HG02885 (cell line): ENCODE results near the gene MEF2C.
A peak's percentile ranks its signal among the peaks of the same experiment; 100 is the strongest.

Source experiments
- ATAC-seq: cut with Tn5 transposase; IDR thresholded peaks from one replicate; pipeline ENCODE4 v1.9.1; 2021; ENCODE audit warnings: mild to moderate bottlenecking; ENCODE audit not compliant: unreplicated experiment, poor library complexity

MEF2C gene

DNA sequence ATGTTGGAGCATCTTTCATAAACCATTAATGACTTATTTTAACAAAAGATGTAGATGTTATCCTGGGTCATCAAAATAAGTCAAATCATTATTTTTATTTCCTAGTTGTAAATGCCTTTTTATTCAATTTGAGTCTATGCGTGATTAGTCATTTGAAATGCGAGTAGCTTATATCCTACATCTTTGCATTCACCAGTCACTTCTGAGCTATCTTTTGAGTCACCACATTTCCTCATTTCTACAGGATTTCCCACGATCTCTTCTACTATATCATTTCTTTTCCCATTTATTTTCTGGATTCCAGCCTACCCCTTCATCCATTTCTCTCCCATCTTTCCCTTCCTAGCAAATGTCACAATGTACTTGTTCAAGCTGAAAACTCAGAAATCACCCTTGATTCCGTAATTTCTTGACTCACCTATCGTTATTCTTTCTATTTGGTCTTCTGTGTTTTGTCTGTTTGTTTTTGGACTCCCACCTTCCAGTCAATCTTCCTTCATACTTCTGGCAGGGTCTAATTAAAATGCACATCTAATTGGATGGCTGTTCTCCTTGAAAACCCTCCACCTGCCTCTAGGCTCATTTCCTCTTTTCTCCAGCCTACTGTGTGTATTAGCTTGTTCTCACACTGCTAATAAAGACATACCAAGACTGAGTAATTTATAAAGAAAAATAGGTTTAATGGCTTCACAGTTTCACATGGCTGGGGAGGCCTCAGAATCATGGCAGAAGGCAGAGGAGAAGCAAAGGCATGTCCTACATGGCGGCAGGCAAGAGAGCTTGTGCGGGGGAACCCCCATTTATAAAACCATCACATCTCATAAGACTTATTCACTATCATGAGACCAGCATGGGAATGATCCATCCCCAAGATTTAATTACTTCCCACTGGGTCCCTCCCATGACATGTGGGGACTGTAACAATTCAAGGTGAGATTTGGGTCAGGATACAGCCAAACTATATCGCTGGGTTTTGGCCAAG lies 112.4 kb downstream of the MEF2C start:
- no peak for ATAC-seq

DNA sequence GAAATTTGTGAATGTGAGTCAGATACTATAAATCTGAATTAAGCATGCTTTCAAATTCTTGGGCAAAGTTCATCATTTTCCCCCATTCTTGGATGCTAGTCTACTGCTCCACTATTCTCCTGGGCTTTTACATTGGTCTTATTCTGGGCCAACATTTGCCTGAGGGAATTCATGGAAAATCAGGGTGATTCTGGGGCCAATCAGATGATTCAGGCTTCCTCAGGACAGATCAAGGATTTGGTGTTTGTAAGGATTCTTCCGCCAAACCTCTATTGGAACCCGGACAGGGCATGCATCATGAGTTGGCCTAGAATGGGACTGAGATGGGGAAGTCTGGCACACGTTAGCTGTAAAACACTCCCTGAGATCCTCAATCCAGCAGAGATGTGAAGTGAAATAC lies 113.8 kb downstream of the MEF2C start:
- no peak for ATAC-seq

DNA sequence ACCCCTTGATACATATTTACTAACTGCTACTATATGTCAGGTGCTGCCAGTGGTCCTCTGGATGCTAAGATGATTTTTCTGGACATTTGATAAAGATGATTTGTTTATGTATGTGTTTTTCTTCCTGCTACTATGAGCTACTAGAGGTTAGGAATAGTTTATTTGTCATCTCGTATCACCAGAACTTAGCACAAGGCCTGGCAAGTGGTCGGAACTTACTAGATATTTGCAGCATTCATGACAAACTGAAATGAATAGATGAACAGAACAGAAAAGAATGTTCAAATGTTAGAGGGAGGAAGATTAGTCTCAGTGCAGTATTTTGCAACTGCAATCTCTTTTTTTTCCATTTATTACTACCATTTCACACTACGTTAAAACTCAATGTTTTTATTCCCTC lies 114.6 kb downstream of the MEF2C start:
- ATAC-seq = no peak

DNA sequence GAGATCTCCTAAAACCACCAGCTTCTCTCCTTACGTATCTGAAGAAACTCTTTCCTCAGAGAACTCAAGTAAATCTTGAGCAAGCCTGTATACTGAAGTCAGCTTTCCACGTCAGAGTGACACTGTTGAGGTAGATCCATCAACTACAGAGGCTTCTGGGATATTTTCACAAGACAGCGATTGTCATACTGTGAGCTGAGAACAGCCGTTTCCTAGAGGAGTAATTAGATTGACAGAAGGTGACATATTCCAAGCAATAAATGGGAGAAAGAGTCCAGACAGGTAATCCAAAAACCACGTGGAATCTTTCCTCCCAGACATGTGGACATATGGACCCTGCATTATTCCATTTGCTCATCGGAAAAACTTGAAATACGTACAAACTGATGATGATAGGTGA lies 117.2 kb downstream of the MEF2C start:
- no peak for ATAC-seq

DNA sequence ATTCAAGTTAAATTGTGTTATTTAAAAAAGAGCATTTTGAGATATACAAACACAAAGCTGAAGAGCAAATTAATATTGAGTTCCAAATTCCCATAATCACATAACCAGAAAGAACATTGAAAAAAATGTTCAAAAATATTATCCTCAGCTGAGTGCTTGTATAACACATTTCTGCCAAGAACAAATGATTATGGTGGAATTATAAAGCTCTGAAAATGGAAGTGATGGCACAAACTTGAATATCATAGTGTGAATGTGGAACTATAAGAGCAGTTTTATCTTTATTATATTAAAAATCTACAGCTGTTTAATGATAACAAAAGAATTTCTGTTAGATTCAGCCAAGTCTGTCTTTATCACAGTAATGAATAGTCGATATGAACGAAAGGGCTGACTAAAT lies 117.8 kb downstream of the MEF2C start:
- ATAC-seq = no peak

DNA sequence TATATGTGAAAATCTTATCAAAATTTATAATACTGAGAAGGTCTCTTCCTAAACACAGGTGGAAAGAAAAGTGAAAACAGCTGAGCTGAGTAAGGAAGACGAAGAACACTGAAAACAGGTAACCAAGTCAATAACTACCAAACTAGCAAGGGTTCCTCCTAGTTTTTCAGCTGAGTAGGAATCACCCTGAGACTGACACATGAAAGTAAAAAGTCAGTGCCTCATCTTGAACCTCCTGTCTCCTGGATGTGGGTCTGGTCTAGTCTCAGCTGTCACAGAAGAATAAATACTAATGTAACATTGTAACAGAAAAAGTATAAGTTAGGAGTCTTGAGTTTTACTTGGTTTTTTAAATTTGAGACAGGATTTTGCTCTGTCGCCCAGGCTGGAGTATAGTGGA lies 121.0 kb downstream of the MEF2C start:
- ATAC-seq = no peak

DNA sequence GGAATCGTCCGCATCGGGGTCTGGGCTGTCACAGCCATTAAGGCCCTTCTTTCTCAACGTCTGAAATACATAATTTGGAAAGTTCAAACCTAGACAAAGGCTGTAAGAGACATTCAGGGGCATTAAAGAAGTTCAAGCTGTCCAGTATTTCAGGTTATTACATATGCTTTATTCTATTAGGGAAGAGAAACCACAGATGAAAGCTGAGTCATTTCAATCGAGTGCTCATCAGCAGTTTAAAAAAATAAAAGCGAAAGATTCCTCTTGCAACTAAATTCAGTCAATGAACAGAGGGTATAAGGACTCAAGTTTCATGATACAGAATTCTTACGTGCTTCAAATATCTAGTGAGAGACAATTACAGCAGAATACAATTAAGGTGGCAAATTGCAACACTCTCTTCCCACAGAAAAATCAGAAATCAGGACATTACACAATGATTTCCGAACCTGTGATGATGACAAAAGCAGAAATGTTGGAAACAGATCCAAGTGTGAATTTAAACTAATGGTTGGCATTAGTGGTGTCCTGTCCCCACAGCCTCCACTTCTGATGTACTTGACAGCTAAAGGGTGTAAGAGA lies 121.6 kb downstream of the MEF2C start:
- peak; percentile 49 for ATAC-seq

DNA sequence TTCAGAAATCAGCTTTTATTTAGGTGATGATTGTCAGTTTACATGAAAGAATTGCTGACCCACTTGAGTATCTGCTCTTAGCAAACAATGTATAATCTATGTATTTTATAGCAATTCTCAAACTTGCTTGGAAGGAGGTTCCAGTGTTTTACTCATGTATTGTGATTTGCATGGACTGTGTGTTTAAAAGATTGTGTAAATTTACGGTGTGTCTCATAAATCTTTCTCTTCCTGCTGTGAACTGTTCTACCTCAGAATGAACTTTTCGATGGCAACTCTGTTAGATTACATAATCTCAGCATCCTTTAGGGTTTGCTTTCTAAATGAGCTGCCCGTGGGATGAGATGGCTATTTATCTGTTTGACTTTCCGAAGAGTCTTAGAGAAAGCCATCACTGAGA lies 122.5 kb downstream of the MEF2C start:
- no peak for ATAC-seq

DNA sequence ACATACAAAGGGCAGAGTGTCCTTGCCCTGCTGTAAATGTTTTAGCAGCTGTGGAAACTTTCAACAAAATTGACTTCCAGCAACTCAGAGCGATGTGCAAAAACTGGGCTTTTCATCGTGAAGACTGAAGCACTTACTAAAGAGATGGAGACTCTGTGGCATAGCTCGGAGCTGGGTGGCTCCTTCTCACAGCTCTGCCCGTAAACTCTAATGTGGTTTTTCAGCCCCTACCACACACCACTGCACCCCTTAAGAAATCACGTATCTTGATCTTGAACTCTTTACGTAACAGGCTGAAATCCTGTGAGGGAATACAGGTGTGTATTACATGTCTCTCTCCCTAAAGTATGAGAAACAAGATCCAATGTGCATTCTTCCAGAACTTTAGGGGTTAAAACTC lies 124.4 kb downstream of the MEF2C start:
- ATAC-seq = no peak

DNA sequence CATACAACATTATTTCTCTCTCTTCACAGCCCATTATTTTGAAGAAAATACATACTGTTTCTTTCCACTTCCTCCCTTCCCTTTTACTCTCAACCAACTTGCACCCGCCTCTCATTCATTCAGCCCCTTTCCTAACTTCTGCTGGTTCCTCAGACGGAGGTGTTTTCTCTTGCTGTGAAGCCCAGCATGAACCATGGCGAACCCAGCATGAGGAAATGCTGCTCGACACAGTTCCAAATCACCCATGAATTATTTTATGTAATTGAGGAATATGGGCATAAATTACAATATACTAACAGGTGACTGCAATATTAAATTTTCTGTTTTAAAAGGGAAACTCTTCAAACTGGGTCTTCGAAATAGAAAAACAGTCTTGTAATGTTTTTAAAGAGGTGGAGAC lies 124.8 kb downstream of the MEF2C start:
- ATAC-seq = no peak

DNA sequence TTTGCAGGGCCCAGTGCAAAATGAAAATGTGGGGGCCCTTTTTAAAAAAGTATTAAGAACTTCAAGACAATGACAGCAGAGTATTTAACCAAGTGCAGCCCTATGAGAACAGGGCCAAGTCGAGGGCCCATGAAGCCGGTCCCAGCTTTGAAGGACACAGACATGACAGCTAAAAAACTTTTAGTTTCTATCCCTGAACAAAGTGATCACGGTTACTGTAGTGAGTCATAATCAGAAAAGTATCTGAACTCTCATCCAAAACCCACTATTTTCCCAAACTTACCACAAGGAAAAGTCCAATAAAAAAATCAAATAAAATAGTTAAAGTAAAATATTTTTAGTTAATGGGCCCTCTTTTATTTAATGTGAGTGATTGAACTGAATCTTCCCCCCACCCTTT lies 126.0 kb downstream of the MEF2C start:
- ATAC-seq = peak; percentile 53

DNA sequence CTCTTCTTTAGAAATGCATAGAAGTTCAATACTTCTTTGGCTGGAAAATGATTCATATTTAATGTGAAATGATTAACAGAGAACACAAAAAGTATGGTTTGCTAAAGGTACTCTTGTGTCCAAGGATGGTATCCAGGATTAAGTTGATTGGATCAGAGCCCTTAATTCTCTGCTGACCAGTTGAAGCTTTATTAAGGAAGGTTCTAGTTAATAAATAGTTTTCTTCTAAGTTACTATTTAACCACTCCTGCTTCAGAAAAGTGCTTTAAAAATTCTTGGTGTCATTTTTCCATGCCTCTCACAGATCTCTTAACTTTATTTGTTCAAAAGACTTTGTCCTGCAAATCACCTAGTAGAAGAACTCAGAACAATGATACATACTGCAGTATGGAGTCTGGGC lies 134.3 kb downstream of the MEF2C start:
- no peak for ATAC-seq

DNA sequence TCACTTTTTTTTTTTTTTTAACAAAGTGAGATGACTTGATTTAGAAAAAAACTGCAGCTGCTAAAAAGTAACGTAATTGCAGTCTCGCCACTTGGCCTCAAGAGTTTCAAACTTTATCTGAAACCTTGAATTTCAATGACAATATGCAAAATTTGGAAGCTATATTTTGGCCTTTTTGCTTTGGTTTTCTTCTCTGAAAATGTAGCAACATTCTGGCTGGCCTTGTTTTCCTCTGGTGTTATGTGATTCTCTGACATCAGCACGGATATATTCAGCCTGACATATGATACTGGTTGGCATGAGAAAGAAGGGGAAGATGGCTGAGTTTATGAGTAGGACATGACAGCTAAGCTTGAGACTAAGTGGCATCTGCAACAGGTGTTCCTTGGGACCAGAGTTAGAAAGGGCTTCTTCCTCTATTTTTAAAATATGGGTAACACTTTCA lies 136.5 kb downstream of the MEF2C start:
- peak; percentile 69 for ATAC-seq

DNA sequence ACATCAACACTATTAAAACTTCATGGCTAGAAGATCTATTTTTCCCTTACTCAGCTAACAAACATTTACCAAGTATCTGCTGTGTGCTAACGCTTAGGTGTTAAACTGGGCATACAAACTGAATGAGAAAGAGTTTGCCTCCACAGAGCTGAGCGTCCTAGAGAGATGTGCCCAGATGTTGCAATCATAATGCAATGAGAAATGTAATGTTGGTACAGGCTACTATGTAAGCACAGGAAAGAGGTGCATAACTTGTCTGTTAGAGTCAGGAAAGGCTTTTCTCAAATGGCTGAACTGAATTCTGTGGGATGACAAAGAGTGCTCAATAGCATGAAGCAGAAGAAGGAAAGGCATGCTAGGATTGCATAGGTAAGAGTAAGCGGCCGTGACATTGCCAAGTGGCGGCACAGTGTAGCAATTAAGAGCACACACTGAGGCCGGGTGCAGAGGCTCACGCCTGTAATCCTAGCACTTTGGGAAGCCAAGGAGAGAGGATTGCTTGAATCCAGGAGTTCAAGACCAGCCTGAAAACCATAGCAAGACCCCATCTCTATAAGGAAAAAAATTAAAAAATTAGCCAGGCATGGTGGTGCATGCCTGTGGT lies 137.8 kb downstream of the MEF2C start:
- no peak for ATAC-seq

DNA sequence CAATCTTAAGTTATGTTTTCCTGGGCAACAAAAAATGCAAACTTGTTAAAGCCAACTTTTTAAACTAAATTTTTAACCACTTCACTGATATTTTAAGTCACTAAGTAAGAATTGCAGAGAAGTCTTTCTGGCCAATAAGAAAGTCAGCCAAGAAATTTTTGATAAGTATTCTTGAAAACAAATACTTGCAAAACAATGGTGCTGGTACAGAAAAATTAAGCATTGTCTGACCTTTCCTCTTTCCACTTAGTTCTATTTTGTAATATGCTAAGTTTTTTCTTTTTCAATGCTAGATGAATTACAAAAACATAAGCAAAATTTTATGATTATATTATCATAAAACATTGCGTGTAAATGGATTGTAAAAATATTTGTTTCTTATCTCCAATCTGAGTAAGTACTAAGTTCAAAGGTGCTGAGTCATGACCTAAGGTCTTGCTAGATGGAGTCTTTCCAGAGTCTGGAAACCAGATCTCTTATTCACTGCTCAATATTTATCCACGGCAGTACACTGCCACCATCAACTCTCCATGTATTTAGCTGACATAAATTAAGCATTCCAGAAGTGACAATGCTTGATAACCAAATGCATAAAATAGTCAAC lies 139.7 kb downstream of the MEF2C start:
- ATAC-seq = no peak

DNA sequence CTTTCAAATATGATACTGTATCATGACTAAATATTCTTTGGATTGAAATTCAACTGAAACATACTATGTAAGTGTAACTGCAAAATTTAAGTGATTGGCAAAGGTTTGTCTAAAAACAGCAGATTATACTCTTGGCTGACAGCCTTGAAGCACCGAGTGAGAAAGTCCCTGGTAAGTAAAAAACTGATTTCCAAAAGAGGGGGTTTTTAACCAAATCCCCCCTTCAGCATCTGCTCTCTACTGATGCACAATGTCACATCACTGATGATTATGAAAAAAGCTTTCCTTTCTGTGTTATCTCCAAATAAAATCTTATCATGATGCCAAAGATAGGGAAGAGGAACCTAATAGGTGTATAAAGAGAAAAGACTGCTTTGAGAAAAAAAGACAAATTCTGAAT lies 141.0 kb downstream of the MEF2C start:
- no peak for ATAC-seq

DNA sequence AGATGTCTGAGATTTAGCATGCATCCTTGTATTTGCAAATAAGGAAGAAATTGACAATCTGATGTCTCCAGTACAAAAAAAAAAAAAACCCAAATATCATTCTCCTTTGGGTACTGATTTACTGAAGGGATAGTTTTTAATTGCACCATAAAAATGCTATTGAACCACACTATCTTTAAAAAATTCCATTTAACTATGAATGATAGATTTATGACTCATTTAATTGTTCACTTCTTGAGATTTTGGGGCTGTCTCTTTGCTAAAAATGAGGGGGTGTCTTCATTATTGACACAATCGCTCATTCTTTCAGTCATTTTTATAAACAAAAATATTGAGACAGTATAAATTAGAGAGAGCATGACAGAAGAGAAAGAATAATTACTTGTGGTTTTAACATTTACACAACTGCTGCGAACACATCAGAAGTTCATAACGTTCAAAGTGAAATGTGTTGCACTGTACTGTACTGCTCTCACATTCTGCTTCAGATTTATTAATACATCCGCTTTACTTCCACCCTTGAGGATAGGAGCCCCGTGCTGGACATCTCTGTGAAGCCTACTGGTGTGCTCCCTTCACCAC lies 142.3 kb downstream of the MEF2C start:
- no peak for ATAC-seq

DNA sequence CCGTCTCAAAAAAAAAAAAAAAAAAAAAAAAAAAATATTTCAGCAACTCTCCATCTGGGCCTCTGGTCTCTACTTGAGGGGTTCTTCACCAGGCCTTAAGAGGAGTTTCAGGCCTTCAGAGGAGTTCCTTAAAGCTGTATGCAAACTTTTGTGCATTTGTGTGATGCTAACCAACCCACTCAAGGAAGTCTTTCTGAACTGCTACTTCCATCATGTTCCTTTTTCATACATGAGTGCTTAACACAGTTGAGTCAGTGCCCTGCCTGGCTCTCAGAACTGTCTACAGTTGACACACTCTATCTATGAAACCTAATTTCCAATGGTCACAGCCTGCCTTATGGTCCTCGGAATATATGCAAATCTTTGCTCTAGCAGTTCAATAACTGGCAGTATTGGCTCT lies 146.5 kb downstream of the MEF2C start:
- ATAC-seq = peak; percentile 38

DNA sequence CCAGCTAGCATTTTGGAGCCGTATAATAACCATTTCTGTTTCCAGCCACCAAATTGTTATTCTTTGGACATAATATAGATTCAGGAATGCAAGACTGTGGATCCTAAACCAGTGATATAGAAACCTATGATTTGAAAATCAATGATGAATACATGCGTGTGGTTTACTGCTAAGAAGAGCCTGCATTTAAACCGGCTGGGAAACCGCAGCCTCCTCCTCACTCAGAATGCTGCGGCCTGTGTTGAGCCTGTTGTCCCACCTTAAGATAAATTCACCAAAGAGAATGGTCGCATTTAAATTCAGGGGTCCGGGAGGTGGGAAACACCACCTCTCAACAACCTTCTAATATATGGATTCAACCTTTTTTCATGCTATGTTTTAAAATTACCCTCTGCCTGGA lies 148.0 kb downstream of the MEF2C start:
- peak; percentile 32 for ATAC-seq

DNA sequence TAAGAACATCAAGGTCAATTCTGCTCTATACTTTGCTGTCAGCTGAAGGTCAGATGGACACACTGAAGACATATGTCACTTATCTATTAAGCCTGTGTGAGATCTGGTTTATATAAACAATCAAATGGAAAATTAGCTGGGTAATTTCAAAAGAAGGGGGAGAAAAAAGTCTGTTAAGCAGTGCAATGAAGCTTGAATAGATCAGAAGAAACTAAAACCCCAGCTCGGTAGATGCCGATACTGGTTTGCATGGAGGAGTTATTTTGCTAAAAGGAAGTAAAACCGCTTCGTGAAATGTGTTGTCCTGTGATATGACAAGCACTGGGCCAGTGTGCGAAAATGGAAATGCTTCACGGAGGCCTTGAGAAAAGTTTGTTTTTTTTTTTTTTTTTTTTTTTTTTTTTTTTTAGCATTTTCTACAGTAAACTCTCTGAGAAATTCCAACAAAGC lies 148.8 kb downstream of the MEF2C start:
- peak; percentile 61 for ATAC-seq

DNA sequence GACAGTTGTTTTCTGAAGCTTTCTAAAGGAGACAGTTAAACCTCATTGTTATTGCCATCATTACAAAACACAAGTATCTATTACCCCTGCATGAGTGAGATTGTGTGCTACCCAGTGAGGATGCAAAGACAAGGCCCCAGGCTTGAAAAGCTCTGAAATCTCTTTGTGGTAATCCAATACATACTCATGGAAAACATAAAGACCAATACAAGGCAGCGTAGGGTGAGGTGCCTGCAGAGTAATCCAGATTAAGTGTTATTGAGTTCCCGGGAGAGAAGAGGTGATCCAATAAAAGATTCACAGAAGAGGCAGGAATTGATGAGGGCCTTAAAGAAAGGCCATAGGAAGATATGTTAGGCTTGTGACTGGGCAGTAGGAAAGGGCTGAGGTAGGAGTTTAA lies 150.1 kb downstream of the MEF2C start:
- ATAC-seq = peak; percentile 2
